Naive thymus-derived CD8-positive, alpha-beta T cell (primary cell): Measurements from ENCODE around the gene VTI1A. TPM values are rescaled to one million over a fixed set of nuclear protein-coding genes. Genes with fewer than 3 reads are reported as not detected.
A peak's percentile ranks its signal among the peaks of the same experiment; 100 is the strongest.
"Not testable (repeated sequence)": the region's sequence is repeated elsewhere in the genome, so short reads cannot be mapped to it uniquely, and the experiment has no call there.

Source experiments
- ATAC-seq, 2 donors: fragments of 150-1000 bp; cut with Tn5 transposase in 1 of 2; sonication (Bioruptor Pico), chemical (Tn5 transposase) in 1 of 2; 1 replicate in 1 of 2; 2 replicates in 1 of 2; pipeline ENCODE4 v1.10.0; 2021; ENCODE audit warnings: mild to moderate bottlenecking in 2 of 2, moderate library complexity in 2 of 2
- POLR2A ChIA-PET: fragments of 350-600 bp; sonication (Branson Sonifier 250); formaldehyde crosslinking; loops from one replicate; lab custom pipeline; 2021; ENCODE audit warnings: antibody characterized with exemption; lab: Charles Lee
- DNase-seq, 10 donors: peaks; one replicate each; pipeline versions ENCODE4 v3.0.0 to v3.0.0-alpha.2; 2020 to 2022
- H3K27ac Mint-ChIP-seq, 10 donors: one replicate each; pipeline ENCODE4 v1.8.0; 2020 to 2022; ENCODE audit warnings: mild to moderate bottlenecking in 10 of 10, mixed read lengths in 10 of 10, moderate library complexity in 4 of 10, inconsistent platforms in 1 of 10
- H3K27me3 Mint-ChIP-seq, 5 donors: one replicate each; pipeline ENCODE4 v1.8.0; 2021 to 2022; ENCODE audit warnings: mixed read lengths in 5 of 5
- H3K36me3 Mint-ChIP-seq, 3 donors: one replicate each; pipeline ENCODE4 v1.8.0; 2020 to 2022; ENCODE audit warnings: mixed read lengths in 3 of 3, mild to moderate bottlenecking in 2 of 3, inconsistent platforms in 1 of 3
- H3K4me1 Mint-ChIP-seq, 4 donors: one replicate each; pipeline ENCODE4 v1.8.0; 2021 to 2022; ENCODE audit warnings: mixed read lengths in 4 of 4
- H3K4me3 Mint-ChIP-seq, 10 donors: one replicate each; pipeline ENCODE4 v1.8.0; 2020 to 2022; ENCODE audit warnings: mild to moderate bottlenecking in 10 of 10, mixed read lengths in 10 of 10, moderate library complexity in 6 of 10, inconsistent platforms in 1 of 10
- H3K9me3 Mint-ChIP-seq, 9 donors: one replicate each; pipeline ENCODE4 v1.8.0; 2020 to 2022; ENCODE audit warnings: mixed read lengths in 9 of 9, mild to moderate bottlenecking in 3 of 9, inconsistent platforms in 1 of 9, moderate library complexity in 1 of 9
- polyA plus RNA-seq, 3 donors: library from polyadenylated mRNA; unstranded; fragments of 300-500 nt; fragmentation: Illumina TruSeq; gene quantifications; one replicate each; pipeline ENCODE4 v1.2.3, GENCODE V29; 2021
- total RNA-seq, 8 experiments: library from RNA in 2 of 8; stranded (reverse) in 2 of 8; gene quantifications; one replicate each; pipeline ENCODE4 v1.2.3 and lab custom pipeline; 2021 to 2026

VTI1A gene
- total and polyA plus RNA-seq, 5 experiments from 2014 or later: 24.4 to 42.7 (median 30.2) TPM

GRCh38 chr10:112535531-112535951 lies 88.5 kb downstream of the VTI1A start:
- ATAC-seq: no peak
- H3K9me3 Mint-ChIP-seq: peaks cover 0 to 1% (median 0%) of the 10 kb centered on the region in 9 donors
- peaks cover 16 to 43% (median 31%) of the 10 kb centered on the region in 3 donors for H3K36me3 Mint-ChIP-seq
- peak overlapping the region in 4 of 10 donors; percentile 6 to 80 (median 13) for H3K27ac Mint-ChIP-seq
- POLR2A ChIA-PET: no interaction called here
- peaks cover 5 to 22% (median 8%) of the 10 kb centered on the region in 4 donors for H3K4me1 Mint-ChIP-seq
- no peaks in the 10 kb centered on the region for H3K27me3 Mint-ChIP-seq
- no peak overlapping the region for H3K4me3 Mint-ChIP-seq
- DNase-seq: no peak

- H3K36me3 Mint-ChIP-seq: peaks cover 18 to 45% (median 38%) of the 10 kb centered on the region in 3 donors
- H3K4me3 Mint-ChIP-seq: no peak overlapping the region
- no peak for ATAC-seq
- POLR2A ChIA-PET: no interaction called here
- DNase-seq: no peak
- H3K9me3 Mint-ChIP-seq: peaks cover 0 to 1% (median 0%) of the 10 kb centered on the region in 9 donors
- H3K27me3 Mint-ChIP-seq: no peaks in the 10 kb centered on the region
- peaks cover 5 to 16% (median 6%) of the 10 kb centered on the region in 4 donors for H3K4me1 Mint-ChIP-seq
- no peak overlapping the region for H3K27ac Mint-ChIP-seq
These were observed 89.6 kb downstream of the VTI1A start for GRCh38 chr10:112536663-112537062.

GRCh38 chr10:112538168-112538567 lies 91.2 kb downstream of the VTI1A start:
- no peak overlapping the region for H3K27ac Mint-ChIP-seq
- peaks cover 5 to 9% (median 6%) of the 10 kb centered on the region in 4 donors for H3K4me1 Mint-ChIP-seq

GRCh38 chr10:112539340-112539739 lies 92.3 kb downstream of the VTI1A start:
- H3K27me3 Mint-ChIP-seq: no peaks in the 10 kb centered on the region
- peaks cover 5 to 9% (median 6%) of the 10 kb centered on the region in 4 donors for H3K4me1 Mint-ChIP-seq
- H3K9me3 Mint-ChIP-seq: peaks cover 0 to 10% (median 2%) of the 10 kb centered on the region in 9 donors
- peak overlapping the region in 1 of 10 donors; percentile 16 for H3K27ac Mint-ChIP-seq
- POLR2A ChIA-PET: no interaction called here
- no peak for DNase-seq
- no peak for ATAC-seq
- H3K4me3 Mint-ChIP-seq: no peak overlapping the region
- H3K36me3 Mint-ChIP-seq: peaks cover 25 to 60% (median 60%) of the 10 kb centered on the region in 3 donors

More at GRCh38 chr10:112538168-112538567, 91.2 kb downstream of the VTI1A start:
- DNase-seq (no peak), ATAC-seq (no peak)
- Mint-ChIP-seq H3K9me3 (peaks cover 0 to 10% (median 2%) of the 10 kb centered on the region in 9 donors), H3K27me3 (no peaks in the 10 kb centered on the region), H3K4me3 (no peak overlapping the region), H3K36me3 (peaks cover 24 to 56% (median 51%) of the 10 kb centered on the region in 3 donors)
- POLR2A ChIA-PET: no interaction called here

- H3K4me3 Mint-ChIP-seq, H3K9me3 Mint-ChIP-seq, DNase-seq, ATAC-seq, POLR2A ChIA-PET, H3K27me3 Mint-ChIP-seq, H3K4me1 Mint-ChIP-seq: not testable (repeated sequence)
- Mint-ChIP-seq H3K27ac (peak overlapping the region in 1 of 10 donors; percentile 53), H3K36me3 (peaks cover 31 to 56% (median 56%) of the 10 kb centered on the region in 3 donors)
These were observed 95.8 kb downstream of the VTI1A start for GRCh38 chr10:112542823-112543222.

- DNase-seq: no peak
These were observed 99.5 kb downstream of the VTI1A start for GRCh38 chr10:112546474-112546873.

GRCh38 chr10:112548535-112549276 lies 101.7 kb downstream of the VTI1A start:
- peaks cover 0 to 3% (median 0%) of the 10 kb centered on the region in 9 donors for H3K9me3 Mint-ChIP-seq
- POLR2A ChIA-PET: no interaction called here
- H3K27ac Mint-ChIP-seq: peak overlapping the region in 1 of 10 donors; percentile 28
- no peak overlapping the region for H3K4me3 Mint-ChIP-seq
- H3K36me3 Mint-ChIP-seq: peaks cover 14 to 26% (median 17%) of the 10 kb centered on the region in 3 donors
- H3K4me1 Mint-ChIP-seq: peaks cover 0 to 7% (median 5%) of the 10 kb centered on the region in 4 donors
- DNase-seq (no peak), ATAC-seq (no peak)
- H3K27me3 Mint-ChIP-seq: no peaks in the 10 kb centered on the region

More at GRCh38 chr10:112546474-112546873, 99.5 kb downstream of the VTI1A start:
- ATAC-seq: no peak
- Mint-ChIP-seq H3K27ac (no peak overlapping the region), H3K36me3 (peaks cover 12 to 35% (median 24%) of the 10 kb centered on the region in 3 donors), H3K9me3 (peaks cover 0 to 10% (median 2%) of the 10 kb centered on the region in 9 donors), H3K27me3 (no peaks in the 10 kb centered on the region), H3K4me3 (no peak overlapping the region), H3K4me1 (peaks cover 0 to 7% (median 5%) of the 10 kb centered on the region in 4 donors)
- POLR2A ChIA-PET: no interaction called here

GRCh38 chr10:112552593-112553110 lies 105.6 kb downstream of the VTI1A start:
- Mint-ChIP-seq H3K27me3 (no peaks in the 10 kb centered on the region), H3K9me3 (no peaks in the 10 kb centered on the region), H3K4me3 (no peak overlapping the region), H3K4me1 (peaks cover 2 to 5% (median 4%) of the 10 kb centered on the region in 4 donors), H3K27ac (no peak overlapping the region), H3K36me3 (peaks cover 7 to 19% (median 14%) of the 10 kb centered on the region in 3 donors)
- DNase-seq: no peak
- no peak for ATAC-seq
- POLR2A ChIA-PET: no interaction called here

GRCh38 chr10:112553315-112553714 lies 106.3 kb downstream of the VTI1A start:
- ATAC-seq: no peak
- no peaks in the 10 kb centered on the region for H3K9me3 Mint-ChIP-seq
- peaks cover 6 to 12% (median 10%) of the 10 kb centered on the region in 4 donors for H3K4me1 Mint-ChIP-seq
- DNase-seq: no peak
- POLR2A ChIA-PET: no interaction called here
- H3K4me3 Mint-ChIP-seq: no peak overlapping the region
- H3K27ac Mint-ChIP-seq: no peak overlapping the region
- peaks cover 7 to 19% (median 14%) of the 10 kb centered on the region in 3 donors for H3K36me3 Mint-ChIP-seq
- H3K27me3 Mint-ChIP-seq: no peaks in the 10 kb centered on the region

- H3K27ac Mint-ChIP-seq: no peak overlapping the region
- ATAC-seq (no peak), DNase-seq (no peak)
- H3K9me3 Mint-ChIP-seq: no peaks in the 10 kb centered on the region
- no peak overlapping the region for H3K4me3 Mint-ChIP-seq
- H3K36me3 Mint-ChIP-seq: peaks cover 7 to 14% (median 11%) of the 10 kb centered on the region in 3 donors
- POLR2A ChIA-PET: no interaction called here
- H3K4me1 Mint-ChIP-seq: peaks cover 8 to 21% (median 20%) of the 10 kb centered on the region in 4 donors
- H3K27me3 Mint-ChIP-seq: no peaks in the 10 kb centered on the region
These were observed 107.2 kb downstream of the VTI1A start for GRCh38 chr10:112554263-112554662.

- Mint-ChIP-seq H3K4me3 (no peak overlapping the region), H3K27me3 (no peaks in the 10 kb centered on the region), H3K36me3 (peaks cover 7 to 12% (median 8%) of the 10 kb centered on the region in 3 donors), H3K27ac (no peak overlapping the region), H3K4me1 (peaks cover 12 to 27% (median 25%) of the 10 kb centered on the region in 4 donors), H3K9me3 (no peaks in the 10 kb centered on the region)
- POLR2A ChIA-PET: no interaction called here
- ATAC-seq: no peak
- no peak for DNase-seq
These were observed 110.2 kb downstream of the VTI1A start for GRCh38 chr10:112557197-112557596.

- H3K9me3 Mint-ChIP-seq: no peaks in the 10 kb centered on the region
- POLR2A ChIA-PET: no interaction called here
- peak overlapping the region in 7 of 10 donors; percentile 5 to 71 (median 43) for H3K4me3 Mint-ChIP-seq
- peak overlapping the region in 7 of 10 donors; percentile 2 to 55 (median 30) for H3K27ac Mint-ChIP-seq
- peak in 2 of 10 donors; percentile 4 to 32 for DNase-seq
- peaks cover 12 to 27% (median 25%) of the 10 kb centered on the region in 4 donors for H3K4me1 Mint-ChIP-seq
- ATAC-seq: peak in 1 of 2 donors; percentile 51
- H3K36me3 Mint-ChIP-seq: peaks cover 0 to 1% (median 0%) of the 10 kb centered on the region in 3 donors
- no peaks in the 10 kb centered on the region for H3K27me3 Mint-ChIP-seq
These were observed 111.6 kb downstream of the VTI1A start for GRCh38 chr10:112558476-112559142.
